K562 (cell line): ENCODE measurements around the gene PUM1. TPM values are rescaled to one million over a fixed set of nuclear protein-coding genes. Genes with fewer than 3 reads are reported as not detected.

ENCODE experiments used
- ATAC-seq: fragments of 200-7000 bp; cut with Tn5 transposase; 3 replicates; pipeline ENCODE4 v1.9.1; 2020; ENCODE audit warnings: moderate library complexity
- BruUV-seq: library from RNA; stranded (reverse); fragments of 400-500 nt; replicated peaks from 2 replicates; lab custom pipeline; 2021; lab: Mats Ljungman, UMichigan
- CTCF ChIA-PET: fragments of 300-600 bp; formaldehyde crosslinking; extraction: SDS; loops from one replicate; lab custom pipeline; 2021; ENCODE audit warnings: low intra/inter-chr PET ratio; lab: Yijun Ruan, JAX
- POLR2A ChIA-PET: fragments of 300-600, 350-650 bp; sonication (Branson Sonifier 250); formaldehyde crosslinking; extraction: SDS; loops from one replicate; lab custom pipeline; 2021; ENCODE audit warnings: antibody characterized with exemption, inconsistent platforms; lab: Yijun Ruan, JAX
- DNase-seq, 4 experiments: peaks; one replicate each; pipeline versions ENCODE4 v3.0.0 to v3.0.0-alpha.2; 2011 to 2018; ENCODE audit warnings: low spot score in 3 of 4, mixed read lengths in 3 of 4; ENCODE audit errors: extremely low read depth in 1 of 4
- FAIRE-seq: peaks from 2 replicates; lab custom pipeline; 2011; peaks lifted over from hg19 to GRCh38; lab: Jason Lieb, UNC
- H2AFZ ChIP-seq: 2 replicates; pipeline ENCODE4 v1.6.0; 2011; ENCODE audit warnings: low read depth, low read length, control low read depth, inconsistent platforms
- H3K27ac ChIP-seq: fragments of 200-600 bp; 3 replicates; pipeline ENCODE4 v1.8.0; 2011; ENCODE audit warnings: low read depth, mild to moderate bottlenecking, control low read depth, inconsistent platforms, low read length, moderate library complexity, mixed read lengths; ENCODE audit errors: extremely low read depth
- H3K27me3 ChIP-seq, 2 experiments: fragments of 300-600 bp in 1 of 2; 2 replicates in 1 of 2; 3 replicates in 1 of 2; pipeline versions ENCODE4 v1.6.0 to v1.8.0; 2011; ENCODE audit warnings: inconsistent platforms in 2 of 2, low read length in 2 of 2, mild to moderate bottlenecking in 1 of 2, mixed read lengths in 1 of 2, moderate library complexity in 1 of 2; ENCODE audit not compliant: control insufficient read depth in 2 of 2, insufficient read depth in 2 of 2
- H3K36me3 ChIP-seq: fragments of 300-600 bp; 3 replicates; pipeline ENCODE4 v1.8.0; 2011; ENCODE audit warnings: mild to moderate bottlenecking, low read length, inconsistent platforms; ENCODE audit not compliant: control insufficient read depth, insufficient read depth
- H3K4me1 ChIP-seq, 2 experiments: fragments of 200-600 bp in 1 of 2; replicated peaks in 1 of 2; 2 replicates in 1 of 2; 3 replicates in 1 of 2; pipeline versions ENCODE4 v1.5.1 to v1.8.0; 2011; ENCODE audit warnings: inconsistent platforms in 2 of 2, low read length in 2 of 2, mild to moderate bottlenecking in 1 of 2, mixed read lengths in 1 of 2, moderate library complexity in 1 of 2; ENCODE audit not compliant: control insufficient read depth in 2 of 2, insufficient read depth in 2 of 2
- H3K4me2 ChIP-seq: 2 replicates; pipeline ENCODE4 v1.6.1; 2011; ENCODE audit warnings: low read length, control low read depth, inconsistent platforms, mixed read lengths; ENCODE audit not compliant: insufficient read depth
- H3K4me3 ChIP-seq: fragments of 200-600 bp; sonication (generic), shearing (Covaris generic); 2 replicates; pipeline ENCODE4 v1.5.1; 2016; ENCODE audit warnings: control low read depth, inconsistent platforms
- H3K79me2 ChIP-seq: fragments of 200-600 bp; 3 replicates; pipeline ENCODE4 v1.8.0; 2011; ENCODE audit warnings: low read length, inconsistent platforms; ENCODE audit not compliant: control insufficient read depth, insufficient read depth
- H3K9ac ChIP-seq, 2 experiments: 2 replicates each; pipeline versions ENCODE4 v1.6.0 to v1.6.1; 2011; ENCODE audit warnings: low read depth in 2 of 2, low read length in 2 of 2, control low read depth in 1 of 2, inconsistent platforms in 1 of 2, mild to moderate bottlenecking in 1 of 2, mixed read lengths in 1 of 2; ENCODE audit not compliant: insufficient read depth in 1 of 2
- H3K9me1 ChIP-seq: one replicate; pipeline ENCODE4 v1.6.0; 2011; ENCODE audit warnings: inconsistent platforms, mild to moderate bottlenecking, low read length, moderate library complexity; ENCODE audit not compliant: control insufficient read depth, insufficient read depth
- H3K9me3 ChIP-seq: replicated peaks from 2 replicates; pipeline ENCODE4 v1.5.1; 2011; ENCODE audit warnings: low read depth, low read length, inconsistent platforms; ENCODE audit not compliant: control insufficient read depth, insufficient read depth
- H4K20me1 ChIP-seq: replicated peaks from 2 replicates; pipeline ENCODE4 v1.6.1; 2011; ENCODE audit warnings: low read length, inconsistent platforms, mixed read lengths; ENCODE audit not compliant: control insufficient read depth, insufficient read depth
- BCOR ChIP-seq: fragments of 450-650 bp; IDR thresholded peaks from 2 replicates; pipeline ENCODE4 v1.6.1; 2016
- ELF4 ChIP-seq: fragments of 450-650 bp; formaldehyde crosslinking; IDR thresholded peaks from 2 replicates; pipeline ENCODE4 v1.4.0; 2022; ENCODE audit warnings: missing genetic modification characterization
- KDM1A ChIP-seq, 2 experiments: fragments of 450-650 bp; IDR thresholded peaks; 2 replicates each; pipeline ENCODE4 v1.6.1; 2016; ENCODE audit warnings: mild to moderate bottlenecking in 2 of 2
- RBM25 ChIP-seq: fragments of 200-400 bp; formaldehyde crosslinking; IDR thresholded peaks from 2 replicates; pipeline ENCODE4 v1.6.1; 2018; ENCODE audit warnings: low read length, low read depth, moderate library complexity; ENCODE audit not compliant: severe bottlenecking
- RCOR1 ChIP-seq, 2 experiments: IDR thresholded peaks; 2 replicates each; pipeline ENCODE4 v1.6.1; 2012; ENCODE audit warnings: low read depth in 2 of 2, low read length in 2 of 2, borderline replicate concordance in 1 of 2, improper control_type of control experiment in 1 of 2
- TBL1XR1 ChIP-seq, 2 experiments: IDR thresholded peaks; 2 replicates each; pipeline ENCODE4 v1.6.1; 2012; ENCODE audit warnings: improper control_type of control experiment in 2 of 2, low read length in 2 of 2, mild to moderate bottlenecking in 1 of 2
- XRCC5 ChIP-seq: fragments of 200-400 bp; formaldehyde crosslinking; IDR thresholded peaks from 2 replicates; pipeline ENCODE4 v1.6.1; 2017; ENCODE audit warnings: low read depth, mild to moderate bottlenecking, low read length
- ZNF12 ChIP-seq: sonication (generic); formaldehyde crosslinking; IDR thresholded peaks from 2 replicates; pipeline ENCODE4 v1.4.0; 2020; ENCODE audit warnings: mild to moderate bottlenecking, missing genetic modification reagents
- ZNF121 ChIP-seq: sonication (generic); formaldehyde crosslinking; conservative IDR thresholded peaks from 2 replicates; pipeline ENCODE4 v1.8.0; 2022; ENCODE audit warnings: missing genetic modification reagents
- WGBS: fragments of 100-300 bp; shearing (Covaris generic); methylation state at CpG from one replicate; pipeline ENCODE4 v1.1.6; 2016; ENCODE audit warnings: low coverage, mixed read lengths; ENCODE audit not compliant: insufficient coverage; ENCODE audit errors: missing lambda C conversion rate; 5-methylcytosine and 5-hydroxymethylcytosine counted together
- in situ Hi-C: fragments of 300-500 bp; cut with MboI; formaldehyde crosslinking; loops from 4 replicates; pipeline ENCODE4 v1.15.0; 2018; ENCODE audit warnings: inconsistent platforms, mixed read lengths
- intact Hi-C: fragments of 100-400 bp; cut with micrococcal nuclease; formaldehyde crosslinking; loops from 2 replicates; pipeline ENCODE4 v1.14.2; 2022
- polyA plus RNA-seq, 8 experiments: library from polyadenylated mRNA; depleted of rRNA in 4 of 8; stranded (reverse) in 5 of 8; unstranded in 3 of 8; fragments of >200 nt; fragmentation: Nextera tagmentation in 2 of 8; fragmentation: Illumina TruSeq in 1 of 8; extraction: Ambion mirVana in 2 of 8; extraction: Trizol in 1 of 8; gene quantifications; 2 replicates each; pipeline versions ENCODE4 v1.2.1 to v1.2.3, GENCODE V29; 2011 to 2014; ENCODE audit warnings: inconsistent platforms in 1 of 8, missing spikeins in 1 of 8
- total RNA-seq, 7 experiments: library from RNA; depleted of rRNA in 6 of 7; stranded (reverse); fragments of >200 nt in 6 of 7; fragmentation: Illumina TruSeq in 2 of 7; extraction: Trizol in 2 of 7; gene quantifications; 2 replicates each; pipeline versions ENCODE4 v1.2.1 to v1.2.3, GENCODE V29; 2011 to 2021; ENCODE audit warnings: low replicate concordance in 1 of 7
- TF ChIP-seq, protein P1 (sequence below): sonication (generic); formaldehyde crosslinking; IDR thresholded peaks from 2 replicates; pipeline ENCODE4 v1.8.0; 2022; ENCODE audit warnings: missing genetic modification reagents, mild to moderate bottlenecking, borderline replicate concordance
- TF ChIP-seq, protein P2 (sequence below): sonication (generic); formaldehyde crosslinking; IDR thresholded peaks from 2 replicates; pipeline ENCODE4 v1.8.1; 2023; ENCODE audit warnings: mild to moderate bottlenecking, missing genetic modification reagents
- TF ChIP-seq, protein P3 (sequence below): fragments of 450-650 bp; formaldehyde crosslinking; IDR thresholded peaks from 2 replicates; pipeline ENCODE4 v1.4.0; 2020; ENCODE audit warnings: mild to moderate bottlenecking
- TF ChIP-seq, protein P4 (sequence below): sonication (generic); formaldehyde crosslinking; IDR thresholded peaks from 2 replicates; pipeline ENCODE4 v1.8.1; 2022; ENCODE audit warnings: missing genetic modification reagents

PUM1 gene
- total and polyA plus RNA-seq, 9 of the 15 experiments (the other 6 are each of a cell fraction or from before 2014, with no cell fraction given): 37.7 to 104 (median 55.7) TPM

DNA sequence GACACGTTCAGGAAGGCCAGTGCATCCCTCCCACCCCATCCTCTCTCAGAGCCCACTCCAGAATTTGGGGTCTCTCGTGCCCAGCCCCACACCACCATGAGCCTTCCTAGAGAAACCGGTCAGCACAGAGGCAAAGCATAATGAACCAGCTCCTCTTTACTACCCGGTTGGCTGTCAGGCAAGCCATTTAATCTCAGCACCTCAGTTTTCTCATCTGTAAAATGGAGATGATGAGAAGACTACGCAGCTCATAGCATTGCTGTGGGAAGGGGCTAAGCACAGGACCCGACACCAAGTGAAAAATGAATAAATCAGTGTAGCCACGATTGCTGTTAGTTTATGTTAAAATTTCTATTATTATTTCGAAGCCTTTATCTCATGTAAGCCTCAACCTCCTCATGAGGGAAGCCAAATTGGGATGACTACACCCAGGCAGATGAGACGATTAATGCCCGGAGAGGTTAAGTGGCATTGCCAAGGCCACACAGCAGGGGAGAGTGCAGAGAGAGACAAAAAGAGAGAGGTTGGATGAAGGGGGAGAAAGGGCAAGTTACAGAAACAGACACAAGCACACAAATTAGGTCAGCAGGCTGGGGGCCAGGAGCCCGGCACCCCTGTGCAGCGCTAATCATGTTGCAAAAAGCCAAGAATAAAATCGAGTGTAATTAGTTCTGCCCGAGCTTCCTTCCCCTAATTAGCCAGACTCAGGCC, 182.7 kb downstream of the PUM1 start:
- Histone ChIP-seq H3K36me3 (no peaks in the 10 kb centered on the region), H3K4me1 (peaks cover 14 to 27% of the 10 kb centered on the region in 2 experiments; a peak in 4 of 5 replicates), H3K4me2 (no peak overlapping the region), H3K27ac (no peak overlapping the region), H2AFZ (no peak overlapping the region), H3K9me3 (no peaks in the 10 kb centered on the region), H3K9me1 (no peaks in the 10 kb centered on the region), H3K27me3 (no peaks in the 10 kb centered on the region), H4K20me1 (peaks cover 22% of the 10 kb centered on the region; the same call in 1 of the 2 replicates), H3K9ac (0 out of 4 replicates have a peak overlapping the region, but pooled peaks of 1 of the 2 experiments have one; percentile 7), H3K79me2 (no peaks in the 10 kb centered on the region), H3K4me3 (no peak overlapping the region)
- CTCF ChIA-PET: no interaction called here
- WGBS: 60% methylated on average over 14 of the region's 14 CpGs
- DNase-seq (no peak), ATAC-seq (no peak), FAIRE-seq (no peak)
- no TSS peak for BruUV-seq
- in situ Hi-C loops: no loop called here
- intact Hi-C loops: no loop called here
- 0 out of 4 replicates have a peak, but pooled peaks of 1 of the 2 experiments have one; percentile 8 for TF ChIP-seq RCOR1 (IDR thresholded peaks at IDR 0.05; ENCODE audit: borderline replicate concordance in 1 of 2, low read depth in 2 of 2, low read length in 2 of 2)
- peak in 1 of 2 experiments; percentile 29; a peak in 2 of 4 replicates for TF ChIP-seq KDM1A (IDR thresholded peaks at IDR 0.05)
- TF ChIP-seq, protein P1, sequence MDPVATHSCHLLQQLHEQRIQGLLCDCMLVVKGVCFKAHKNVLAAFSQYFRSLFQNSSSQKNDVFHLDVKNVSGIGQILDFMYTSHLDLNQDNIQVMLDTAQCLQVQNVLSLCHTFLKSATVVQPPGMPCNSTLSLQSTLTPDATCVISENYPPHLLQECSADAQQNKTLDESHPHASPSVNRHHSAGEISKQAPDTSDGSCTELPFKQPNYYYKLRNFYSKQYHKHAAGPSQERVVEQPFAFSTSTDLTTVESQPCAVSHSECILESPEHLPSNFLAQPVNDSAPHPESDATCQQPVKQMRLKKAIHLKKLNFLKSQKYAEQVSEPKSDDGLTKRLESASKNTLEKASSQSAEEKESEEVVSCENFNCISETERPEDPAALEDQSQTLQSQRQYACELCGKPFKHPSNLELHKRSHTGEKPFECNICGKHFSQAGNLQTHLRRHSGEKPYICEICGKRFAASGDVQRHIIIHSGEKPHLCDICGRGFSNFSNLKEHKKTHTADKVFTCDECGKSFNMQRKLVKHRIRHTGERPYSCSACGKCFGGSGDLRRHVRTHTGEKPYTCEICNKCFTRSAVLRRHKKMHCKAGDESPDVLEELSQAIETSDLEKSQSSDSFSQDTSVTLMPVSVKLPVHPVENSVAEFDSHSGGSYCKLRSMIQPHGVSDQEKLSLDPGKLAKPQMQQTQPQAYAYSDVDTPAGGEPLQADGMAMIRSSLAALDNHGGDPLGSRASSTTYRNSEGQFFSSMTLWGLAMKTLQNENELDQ (CRISPR knock-in tag): no peak
- no peak for TF ChIP-seq ELF4 (CRISPR knock-in tag)
- TF ChIP-seq, protein P2, sequence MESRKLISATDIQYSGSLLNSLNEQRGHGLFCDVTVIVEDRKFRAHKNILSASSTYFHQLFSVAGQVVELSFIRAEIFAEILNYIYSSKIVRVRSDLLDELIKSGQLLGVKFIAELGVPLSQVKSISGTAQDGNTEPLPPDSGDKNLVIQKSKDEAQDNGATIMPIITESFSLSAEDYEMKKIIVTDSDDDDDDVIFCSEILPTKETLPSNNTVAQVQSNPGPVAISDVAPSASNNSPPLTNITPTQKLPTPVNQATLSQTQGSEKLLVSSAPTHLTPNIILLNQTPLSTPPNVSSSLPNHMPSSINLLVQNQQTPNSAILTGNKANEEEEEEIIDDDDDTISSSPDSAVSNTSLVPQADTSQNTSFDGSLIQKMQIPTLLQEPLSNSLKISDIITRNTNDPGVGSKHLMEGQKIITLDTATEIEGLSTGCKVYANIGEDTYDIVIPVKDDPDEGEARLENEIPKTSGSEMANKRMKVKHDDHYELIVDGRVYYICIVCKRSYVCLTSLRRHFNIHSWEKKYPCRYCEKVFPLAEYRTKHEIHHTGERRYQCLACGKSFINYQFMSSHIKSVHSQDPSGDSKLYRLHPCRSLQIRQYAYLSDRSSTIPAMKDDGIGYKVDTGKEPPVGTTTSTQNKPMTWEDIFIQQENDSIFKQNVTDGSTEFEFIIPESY (CRISPR knock-in tag): peak; percentile 44; the same call in 1 of the 2 replicates
- peak; percentile 55 for TF ChIP-seq BCOR
- TF ChIP-seq ZNF12: no peak
- TF ChIP-seq, protein P3, sequence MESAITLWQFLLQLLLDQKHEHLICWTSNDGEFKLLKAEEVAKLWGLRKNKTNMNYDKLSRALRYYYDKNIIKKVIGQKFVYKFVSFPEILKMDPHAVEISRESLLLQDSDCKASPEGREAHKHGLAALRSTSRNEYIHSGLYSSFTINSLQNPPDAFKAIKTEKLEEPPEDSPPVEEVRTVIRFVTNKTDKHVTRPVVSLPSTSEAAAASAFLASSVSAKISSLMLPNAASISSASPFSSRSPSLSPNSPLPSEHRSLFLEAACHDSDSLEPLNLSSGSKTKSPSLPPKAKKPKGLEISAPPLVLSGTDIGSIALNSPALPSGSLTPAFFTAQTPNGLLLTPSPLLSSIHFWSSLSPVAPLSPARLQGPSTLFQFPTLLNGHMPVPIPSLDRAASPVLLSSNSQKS (CRISPR knock-in tag): no peak
- no peak for TF ChIP-seq XRCC5
- peak; percentile 84 for TF ChIP-seq RBM25
- TF ChIP-seq TBL1XR1 (IDR thresholded peaks at IDR 0.05; ENCODE audit: low read length in 2 of 2): no peak
- TF ChIP-seq, protein P4, sequence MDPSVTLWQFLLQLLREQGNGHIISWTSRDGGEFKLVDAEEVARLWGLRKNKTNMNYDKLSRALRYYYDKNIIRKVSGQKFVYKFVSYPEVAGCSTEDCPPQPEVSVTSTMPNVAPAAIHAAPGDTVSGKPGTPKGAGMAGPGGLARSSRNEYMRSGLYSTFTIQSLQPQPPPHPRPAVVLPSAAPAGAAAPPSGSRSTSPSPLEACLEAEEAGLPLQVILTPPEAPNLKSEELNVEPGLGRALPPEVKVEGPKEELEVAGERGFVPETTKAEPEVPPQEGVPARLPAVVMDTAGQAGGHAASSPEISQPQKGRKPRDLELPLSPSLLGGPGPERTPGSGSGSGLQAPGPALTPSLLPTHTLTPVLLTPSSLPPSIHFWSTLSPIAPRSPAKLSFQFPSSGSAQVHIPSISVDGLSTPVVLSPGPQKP (CRISPR knock-in tag): no peak
- no peak for TF ChIP-seq ZNF121 (CRISPR knock-in tag)
- POLR2A ChIA-PET: interaction anchor here (1.5 to 4.8 kb wide), 3 partner anchors 10 to 16 kb away, joined by 4 to 33 read pairs (median 4); no protein-coding TSS in a partner anchor
